Dermis lymphatic vessel endothelial cell (primary cell): ENCODE measurements around the gene C18orf32. TPM values are rescaled to one million over a fixed set of nuclear protein-coding genes. Genes with fewer than 3 reads are reported as not detected.

ENCODE experiments used
- total RNA-seq: library from RNA; depleted of rRNA; stranded (reverse); fragments of >200 nt; gene quantifications from 2 replicates; pipeline ENCODE4 v1.2.1, GENCODE V29; 2014

C18orf32 gene
- total RNA-seq = 8.9 and 10.0 TPM in 2 replicates

DNA sequence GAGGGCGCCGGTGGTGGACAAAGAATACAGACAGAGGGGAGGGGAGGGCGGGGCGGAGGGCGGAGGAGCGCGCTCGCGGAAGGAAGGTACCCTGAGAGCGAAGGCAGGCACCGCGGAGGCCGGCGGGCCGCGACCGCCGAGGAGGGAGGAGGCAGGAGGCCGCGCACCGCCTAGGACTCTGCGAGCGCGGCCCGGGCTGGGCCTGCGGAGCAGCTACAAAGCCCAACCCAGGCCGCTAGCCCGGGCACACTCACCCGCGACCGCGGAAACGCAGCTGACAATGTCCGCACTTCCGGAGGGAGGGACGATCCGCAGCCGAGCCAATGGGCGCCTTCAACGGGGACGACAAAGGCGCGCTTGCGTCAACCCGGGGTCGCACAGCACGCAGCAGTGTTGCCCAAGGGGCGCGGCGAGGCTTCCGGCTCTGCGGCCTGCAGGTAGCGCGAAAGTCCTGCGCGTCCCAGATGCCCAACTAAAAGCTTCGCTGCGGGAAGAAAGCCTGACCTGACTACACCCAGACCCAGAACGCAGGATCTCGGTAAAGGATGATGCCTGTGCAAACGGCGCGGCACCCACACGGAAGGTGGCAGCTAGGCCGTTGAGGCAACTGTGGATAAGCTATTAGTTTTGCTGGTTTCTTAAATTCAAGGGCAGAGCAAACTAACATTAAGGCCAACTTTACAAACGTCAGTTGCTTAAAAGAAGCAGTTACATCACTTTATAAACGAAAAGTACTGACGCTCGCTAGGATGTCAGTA lies at the start of gene C18orf32:
Gene C18orf32, minus strand, starts transcription at position 282 of the 758 bp plus-strand sequence. CDS start 3,486 bp downstream, outside the sequence.

DNA sequence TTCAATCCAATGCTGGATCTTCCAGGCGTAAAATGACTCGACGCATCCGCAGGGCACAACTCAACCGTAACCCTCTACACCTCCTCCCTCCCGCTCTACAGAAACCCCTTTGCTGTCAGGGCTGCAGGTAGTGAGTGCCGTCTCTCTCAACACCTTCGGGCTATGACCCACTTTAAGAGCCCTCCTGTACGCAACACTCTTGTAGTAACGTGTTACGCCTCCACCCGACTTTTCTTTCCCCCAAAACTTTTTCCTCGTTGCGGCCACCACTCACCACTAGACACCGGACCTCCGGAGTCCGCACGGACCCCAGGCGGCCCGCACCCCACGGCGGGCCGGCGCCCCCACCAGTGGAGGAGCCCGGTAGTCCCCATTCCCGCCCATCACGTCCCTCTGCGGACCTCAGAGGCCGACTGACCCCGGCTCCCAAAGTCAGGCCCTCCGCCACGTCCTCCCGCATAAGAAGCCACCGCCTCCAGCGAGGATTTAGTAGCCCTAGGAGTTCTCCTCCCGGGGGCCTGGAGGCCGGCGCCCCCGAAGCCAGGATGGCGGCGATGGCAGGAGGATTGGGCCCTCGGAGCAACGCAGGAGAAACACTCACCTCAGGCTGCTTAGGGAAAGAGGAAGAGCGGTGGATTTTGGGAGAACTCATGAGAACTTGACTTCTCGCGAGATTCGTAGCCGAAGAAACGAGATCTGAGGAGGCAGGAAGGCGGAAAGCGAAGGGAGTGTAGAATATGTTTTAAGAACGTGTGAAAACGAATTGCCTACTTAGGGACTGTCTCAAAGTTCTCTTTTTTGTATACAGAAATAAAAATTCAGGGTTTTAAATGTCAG lies 5.0 kb upstream of the C18orf32 start, which contains the start of gene RPL17:
Gene RPL17, minus strand, starts transcription at position 609 of the 837 bp plus-strand sequence.

Other genes with a start within 250 kb of the C18orf32 start
- 29.5 and 30.8 TPM in 2 replicates for gene DYM, start 26.6 kb downstream of the C18orf32 start, total RNA-seq
- 2,276 and 3,225 TPM in 2 replicates for gene RPL17, start 5.2 kb upstream of the C18orf32 start, total RNA-seq
- 0.26 and 0.33 TPM in 2 replicates for gene LIPG, start 74.8 kb upstream of the C18orf32 start, total RNA-seq